HG03354 (cell line): ENCODE measurements around the gene MPG.

Experiments used
- ATAC-seq: cut with Tn5 transposase; IDR thresholded peaks from one replicate; pipeline ENCODE4 v1.9.1; 2021; ENCODE audit warnings: mild to moderate bottlenecking; ENCODE audit not compliant: unreplicated experiment, poor library complexity, severe bottlenecking

MPG gene

DNA sequence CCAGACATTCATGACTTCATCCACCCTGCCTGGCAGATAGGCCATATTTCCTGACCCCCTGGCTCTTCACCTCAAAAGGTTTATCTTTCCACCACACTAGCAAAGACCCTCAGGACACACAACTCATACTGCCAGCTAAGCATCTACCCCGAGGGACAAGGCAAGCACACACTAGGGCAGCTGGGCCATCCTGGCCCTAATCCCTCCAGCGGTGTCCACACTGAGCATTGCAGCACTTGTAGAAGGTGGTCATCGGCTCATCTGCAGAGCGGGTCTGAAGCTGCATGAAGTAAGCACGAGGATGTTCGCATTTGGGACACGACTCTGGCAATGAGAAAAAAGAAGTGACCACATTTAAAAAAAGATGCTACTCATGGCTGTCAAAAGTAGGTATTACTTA is 30.8 kb upstream of the MPG start:
- ATAC-seq: no peak

DNA sequence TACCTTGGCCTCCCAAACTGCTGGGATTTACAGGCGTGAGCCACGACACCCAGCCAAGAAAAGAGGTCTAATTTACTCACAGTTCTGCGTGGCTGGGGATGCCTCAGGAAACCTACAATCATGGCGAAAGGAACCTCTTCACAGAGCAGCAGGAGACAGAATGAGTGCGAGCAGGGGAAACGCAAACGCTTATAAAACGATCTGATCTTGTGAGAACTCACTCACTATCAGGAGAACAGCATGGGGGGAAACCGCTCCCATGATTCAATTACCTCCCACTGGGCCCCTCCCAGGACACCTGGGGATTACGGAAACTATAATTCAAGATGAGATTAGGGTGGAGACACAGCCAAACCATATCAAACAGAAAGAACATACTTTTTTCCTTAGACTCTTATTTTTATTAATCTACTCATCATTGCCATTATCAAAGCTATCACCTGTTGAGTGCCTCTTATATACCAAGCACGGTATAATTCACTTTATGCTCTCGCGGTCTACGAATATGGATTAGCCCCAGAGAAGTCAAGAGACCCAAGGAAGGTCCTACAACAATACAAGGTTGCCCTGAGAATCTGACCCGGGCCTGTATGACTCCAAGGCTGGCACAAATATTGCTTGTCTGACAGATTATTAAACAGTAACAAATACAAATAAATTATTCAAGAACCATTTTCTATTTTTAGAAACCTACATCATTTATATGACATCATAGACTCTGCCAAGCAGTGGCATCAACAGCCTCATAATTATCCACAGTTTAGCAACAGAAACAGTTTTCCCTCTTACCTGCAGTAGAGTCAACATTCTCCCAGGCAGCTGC is 27.0 kb upstream of the MPG start:
- no peak for ATAC-seq

DNA sequence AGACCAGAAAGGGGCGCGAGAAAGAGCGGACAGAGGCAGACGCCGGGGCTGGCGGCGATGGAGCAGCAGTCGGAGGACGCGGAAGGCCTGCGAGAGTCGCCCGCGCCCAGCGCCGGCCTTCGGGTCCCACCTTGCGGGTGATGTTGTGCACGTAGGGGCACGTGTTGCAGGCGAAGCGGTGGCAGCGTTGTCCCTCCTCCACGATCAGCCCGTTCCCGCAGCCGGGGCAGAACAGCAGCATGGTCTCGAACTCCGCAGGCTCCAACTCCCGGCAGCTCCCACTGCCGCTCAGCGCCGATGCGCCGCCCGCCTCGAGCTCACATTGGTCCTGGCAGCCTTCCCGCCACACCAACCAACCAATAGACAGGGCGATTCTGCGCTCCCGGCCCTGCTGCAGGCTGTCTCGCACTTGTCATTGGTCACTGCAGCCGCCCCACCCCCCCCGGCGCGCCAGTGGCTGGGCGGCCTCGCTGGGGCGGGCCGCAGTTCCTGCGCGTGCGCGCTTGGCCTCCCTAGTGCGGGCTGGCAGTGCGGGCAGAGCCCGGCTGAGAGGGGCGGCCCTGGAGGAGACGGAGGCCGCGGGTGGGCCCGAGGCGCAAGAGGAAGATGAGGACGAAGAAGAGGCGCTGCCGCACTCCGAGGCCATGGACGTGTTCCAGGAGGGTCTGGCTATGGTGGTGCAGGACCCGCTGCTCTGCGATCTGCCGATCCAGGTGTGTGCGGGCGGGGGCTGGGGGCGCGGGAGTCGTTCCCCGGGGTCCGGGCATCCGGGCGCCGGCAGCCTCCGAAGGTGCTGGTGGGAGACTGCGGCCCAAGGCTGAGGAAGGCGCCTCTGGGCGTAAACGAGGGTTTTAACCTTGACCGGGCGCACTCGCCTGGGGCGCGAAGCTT is 24.4 kb upstream of the MPG start, which contains the start of the genes POLR3K and SNRNP25:
Gene POLR3K, minus strand, starts transcription at position 263 of the 891 bp plus-strand sequence. Its CDS starts 22 bp downstream, at position 241.
Gene SNRNP25, plus strand, starts transcription at position 483 of the 891 bp plus-strand sequence. Its CDS starts 189 bp downstream, at position 672.
- ATAC-seq: peak; percentile 95

DNA sequence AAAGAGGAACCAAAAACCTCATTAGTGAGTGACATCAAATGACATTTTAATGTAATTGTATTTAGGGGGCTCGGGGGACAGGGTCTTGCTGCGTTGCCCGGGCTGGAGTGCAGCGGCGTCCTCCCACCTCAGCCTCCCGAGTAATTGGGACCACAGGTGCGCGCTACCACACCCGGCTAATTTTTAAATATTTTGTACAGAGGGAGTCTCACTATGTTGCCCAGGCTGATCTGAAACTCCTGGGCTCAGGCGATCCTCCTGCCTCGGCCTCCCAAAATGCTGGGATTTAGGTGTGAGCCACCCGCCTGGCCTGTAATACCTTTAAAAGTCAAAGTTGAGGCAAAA is 23.8 kb upstream of the MPG start:
- no peak for ATAC-seq

DNA sequence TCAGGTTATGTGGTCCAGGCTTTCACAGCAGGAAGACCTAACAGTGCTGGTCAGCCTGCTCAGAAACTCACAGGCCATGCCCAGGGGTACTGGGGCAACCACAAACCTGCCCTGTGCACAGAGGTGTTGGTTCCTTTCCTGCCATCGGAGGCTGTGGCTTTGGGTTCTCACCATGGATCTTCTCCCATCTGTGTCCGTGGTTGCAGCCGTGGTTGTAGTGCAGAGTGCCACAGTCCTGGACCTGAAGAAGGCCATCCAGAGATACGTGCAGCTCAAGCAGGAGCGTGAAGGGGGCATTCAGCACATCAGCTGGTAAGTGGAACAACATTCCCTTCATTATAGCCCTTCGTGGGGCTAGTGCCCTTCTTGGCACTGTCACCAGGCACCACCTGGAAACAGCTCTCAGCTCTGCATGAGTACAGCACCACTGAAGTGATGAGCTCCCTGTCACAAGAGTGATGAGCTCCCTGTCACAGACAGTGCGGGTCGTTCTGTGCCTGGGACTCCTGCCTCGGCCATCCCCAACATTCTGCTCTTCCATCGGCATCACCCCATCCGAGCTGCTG is 22.4 kb upstream of the MPG start:
- ATAC-seq: no peak

DNA sequence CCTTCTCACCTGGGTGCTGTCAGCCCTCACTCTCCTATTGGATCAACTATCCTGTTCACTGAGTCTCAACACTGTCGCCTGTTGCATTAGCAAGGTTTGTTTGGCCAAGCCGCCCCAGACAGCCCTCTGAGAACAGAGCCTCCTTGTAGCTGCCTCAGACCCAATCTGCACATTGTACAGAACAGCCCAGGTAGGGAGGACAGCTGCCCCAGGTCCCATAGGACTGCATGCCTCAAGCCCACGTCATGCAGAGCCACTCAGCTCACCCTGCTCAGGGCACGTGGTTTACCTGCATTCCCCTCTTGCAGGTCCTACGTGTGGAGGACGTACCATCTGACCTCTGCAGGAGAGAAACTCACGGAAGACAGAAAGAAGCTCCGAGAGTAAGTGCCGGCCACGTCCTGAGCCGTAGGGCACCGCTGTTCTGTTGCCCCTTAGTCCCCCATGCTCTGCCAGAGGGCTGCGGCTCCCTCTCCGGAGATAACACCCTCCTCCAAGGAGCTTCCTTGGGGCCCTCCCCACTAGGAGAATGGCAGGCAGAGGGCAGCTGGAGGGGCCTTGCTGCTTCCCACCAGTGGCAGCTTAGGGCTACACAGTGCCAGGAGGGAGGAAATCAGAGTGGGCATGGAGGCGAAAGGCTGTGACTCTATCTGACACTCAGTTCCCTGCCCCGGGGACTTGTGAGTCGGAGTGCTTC is 21.6 kb upstream of the MPG start:
- no peak for ATAC-seq

DNA sequence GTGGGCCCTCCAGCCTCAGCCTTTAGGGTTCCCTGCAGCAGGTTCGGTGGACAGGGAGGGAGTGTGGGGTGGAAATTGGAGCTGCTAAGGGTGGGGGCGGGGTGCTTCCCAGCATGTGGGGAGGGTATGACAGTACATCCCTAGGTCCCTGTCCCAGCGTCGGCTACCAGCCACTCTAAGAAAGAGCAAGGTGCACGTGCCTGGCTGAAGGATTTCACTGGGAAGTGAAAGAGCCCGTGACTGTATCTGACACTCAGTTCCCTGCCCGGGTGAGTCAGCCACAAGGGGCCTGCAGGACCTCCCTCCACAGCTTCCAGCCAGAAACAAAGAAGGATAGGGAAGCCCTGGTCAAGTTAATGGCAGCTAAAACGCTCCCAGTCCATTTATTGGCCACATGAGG is 20.3 kb upstream of the MPG start:
- no peak for ATAC-seq

DNA sequence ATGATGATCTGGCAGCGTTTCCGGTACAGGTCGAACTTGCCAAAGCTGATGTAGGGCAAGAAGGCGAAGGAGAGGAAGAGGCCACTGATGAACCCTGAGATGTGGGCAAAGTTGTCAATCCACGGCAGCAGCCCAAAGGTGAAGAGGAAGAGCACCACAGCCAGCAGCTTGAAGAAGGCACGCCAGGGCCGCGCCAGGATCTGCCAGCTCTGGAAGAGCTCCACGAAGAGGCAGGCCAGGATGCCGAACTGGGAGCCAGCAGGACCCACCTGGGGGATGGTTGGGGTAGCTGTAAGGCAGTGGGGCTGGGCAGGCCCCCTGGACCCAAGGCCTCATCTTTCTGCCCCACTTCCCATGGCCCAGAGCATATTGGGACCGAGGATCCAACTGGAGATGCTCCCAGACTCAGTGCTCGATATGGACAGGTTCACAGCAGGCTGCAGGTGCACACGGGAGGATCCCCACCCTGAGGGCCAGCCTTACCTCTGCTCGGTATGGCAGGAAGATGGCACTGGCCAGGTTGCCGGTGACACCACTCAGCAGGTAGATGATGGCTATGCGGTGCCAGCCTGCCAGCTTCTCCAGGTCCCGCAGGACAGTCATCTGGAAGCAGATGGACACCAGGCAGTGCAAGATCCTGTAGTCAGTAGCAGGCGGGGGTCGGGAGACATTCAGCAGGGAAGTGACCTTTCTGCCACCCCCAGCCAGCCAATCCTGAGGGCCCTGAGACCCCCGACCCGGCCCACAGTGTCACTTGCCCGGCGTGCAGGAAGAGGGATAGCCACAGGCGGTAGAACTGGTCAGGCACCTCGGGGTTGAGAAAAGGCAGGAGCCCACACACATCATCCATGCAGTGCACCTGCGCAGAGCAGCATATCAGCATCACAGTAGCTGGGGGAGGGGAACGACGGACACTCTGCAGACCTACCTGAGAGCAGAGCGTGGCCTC is 19.3 kb upstream of the MPG start:
- no peak for ATAC-seq

DNA sequence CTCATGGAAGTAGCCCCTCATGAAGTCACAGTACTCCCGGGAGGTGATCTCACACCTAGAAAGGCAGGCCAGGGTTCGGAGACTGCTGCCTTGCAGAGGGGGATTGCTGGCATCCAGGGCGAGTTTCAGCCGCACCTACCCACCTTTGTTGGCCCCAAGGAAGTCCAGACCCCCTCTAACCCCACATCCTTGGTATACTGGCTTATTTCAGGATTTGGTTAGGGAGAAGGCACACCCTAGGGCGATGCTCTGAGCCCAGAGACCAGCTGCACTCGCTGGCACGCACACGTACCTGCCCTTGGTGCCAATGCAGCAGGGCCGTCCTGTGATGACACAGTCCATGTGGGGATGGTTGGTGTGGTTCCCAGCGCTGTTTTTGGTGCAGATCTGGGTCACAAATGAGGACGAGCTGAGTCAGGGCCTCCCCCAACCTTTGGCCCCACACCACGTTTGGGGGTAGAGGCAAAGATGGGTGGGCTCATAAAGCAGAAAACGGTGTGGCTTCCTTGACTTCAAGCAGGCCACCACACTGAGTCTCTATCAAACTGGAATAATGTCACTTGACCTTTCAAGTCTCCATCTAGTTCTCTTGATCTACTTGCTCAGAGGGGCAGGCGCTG is 18.5 kb upstream of the MPG start:
- ATAC-seq: no peak

DNA sequence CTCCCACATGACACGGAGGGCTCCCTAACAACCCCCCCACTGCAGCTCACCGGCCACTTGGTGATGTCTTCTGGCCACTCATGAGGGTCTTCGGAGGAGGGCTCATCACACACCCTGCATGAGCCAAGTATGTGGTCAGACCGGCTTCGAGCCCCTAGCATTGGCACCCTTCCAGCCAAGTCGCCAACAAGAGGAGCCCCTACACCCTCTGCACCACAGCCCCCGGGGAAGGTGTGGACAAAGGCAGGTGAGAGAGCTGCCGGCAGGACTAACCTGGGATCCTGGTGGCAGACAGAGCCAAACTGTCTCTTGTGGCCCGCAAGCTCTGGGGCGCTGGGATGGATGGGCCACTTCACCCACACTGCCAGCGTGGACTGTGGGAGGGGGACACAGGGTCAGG is 17.9 kb upstream of the MPG start:
- ATAC-seq: no peak

DNA sequence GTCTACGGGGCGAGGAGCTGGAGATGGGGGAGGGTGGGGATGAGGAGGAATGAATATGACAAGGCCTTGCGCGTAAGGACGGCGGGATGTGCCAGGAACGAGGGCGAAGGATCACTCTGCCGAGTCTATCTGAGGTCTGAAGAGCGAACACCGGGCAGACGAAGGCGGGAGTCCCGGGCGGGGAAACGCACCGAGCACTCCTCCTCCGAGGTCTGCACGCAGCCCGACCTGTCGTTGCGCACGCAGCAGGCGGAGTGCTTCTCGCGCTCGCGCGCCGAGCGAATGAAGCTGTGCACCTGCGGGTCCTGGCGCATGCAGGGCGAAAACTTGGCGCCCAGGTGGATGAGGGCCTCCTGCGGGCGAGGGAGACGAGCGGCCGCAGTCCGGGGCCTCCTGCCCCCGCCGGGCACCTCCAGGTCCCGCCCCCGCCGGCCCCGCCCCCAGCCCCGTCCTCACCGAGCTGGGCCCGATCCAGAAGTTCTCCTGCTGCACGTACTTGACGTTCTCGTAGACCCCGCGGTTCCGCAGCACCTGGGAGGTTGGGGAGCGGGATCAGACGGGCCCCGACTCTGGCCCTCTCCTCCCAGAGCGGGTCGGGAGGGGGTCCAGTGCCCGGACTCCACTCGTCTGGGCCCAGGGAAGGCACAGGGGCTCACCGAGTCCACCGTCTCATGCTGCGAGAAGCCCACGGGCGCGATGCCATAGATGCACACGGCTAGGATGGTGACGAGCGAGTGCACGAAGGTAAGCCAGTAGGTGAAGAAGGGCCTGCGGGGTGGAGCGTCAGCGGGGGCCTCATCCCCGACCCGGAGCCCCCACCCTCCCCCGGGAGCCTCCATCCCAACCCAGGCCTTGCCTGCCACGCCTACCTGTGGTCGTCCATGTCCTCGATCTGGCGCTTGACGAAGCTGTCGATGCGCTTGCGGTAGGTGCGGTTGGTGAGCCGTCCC is 16.8 kb upstream of the MPG start:
- ATAC-seq: no peak

DNA sequence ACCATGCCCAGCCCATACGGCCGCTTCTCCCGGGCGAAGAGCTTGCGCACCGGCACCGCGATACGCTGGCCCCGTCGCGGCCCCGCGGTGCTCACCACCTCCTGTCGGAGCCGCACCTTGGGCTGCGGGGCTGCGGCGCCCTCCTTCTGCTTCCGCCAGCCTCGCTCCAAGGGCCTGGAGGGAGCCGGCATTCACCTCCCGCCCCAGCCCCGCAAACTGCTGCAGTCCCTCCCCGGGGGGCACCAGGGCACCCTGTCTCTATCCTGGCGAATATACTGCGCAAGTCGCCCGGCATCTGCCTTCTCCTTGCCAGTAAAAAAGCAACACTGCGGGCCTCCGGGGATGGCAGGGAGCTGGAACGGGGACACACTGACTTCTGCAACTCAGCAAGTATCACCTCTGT is 16.1 kb upstream of the MPG start:
- ATAC-seq: no peak

DNA sequence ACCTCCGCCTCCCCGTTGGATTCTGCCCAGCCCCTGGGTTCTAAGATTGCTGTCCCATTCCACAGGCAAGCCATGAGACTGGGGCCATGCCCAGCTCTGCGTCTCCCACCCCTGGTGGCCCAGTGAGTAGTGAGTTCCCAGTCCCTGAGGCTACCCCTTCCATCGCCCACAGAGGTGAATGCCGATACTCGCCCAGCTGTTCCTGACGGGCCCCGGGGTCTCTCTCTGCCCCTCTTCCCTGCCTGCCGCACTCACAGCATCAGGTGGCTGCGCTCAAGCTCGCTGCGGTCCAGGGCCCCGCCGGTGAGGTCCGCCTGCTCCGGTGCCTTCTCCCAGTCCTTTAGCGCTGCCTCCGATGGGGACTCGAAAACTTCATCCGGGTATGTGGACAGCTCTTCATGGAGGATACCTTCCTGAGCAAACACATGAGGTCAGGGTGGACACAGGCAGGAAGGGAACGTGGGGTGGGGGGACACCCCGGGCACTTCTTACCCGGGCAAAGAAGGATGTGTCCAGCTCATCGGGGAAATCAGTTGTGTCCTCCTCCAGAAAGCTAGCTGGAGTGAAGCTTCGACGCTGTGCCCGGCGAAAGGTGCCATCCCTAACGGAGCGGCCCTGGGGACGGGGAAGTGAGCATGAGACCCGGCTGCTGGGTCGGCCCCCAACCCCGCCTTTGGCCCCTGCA is 15.6 kb upstream of the MPG start:
- ATAC-seq: no peak

DNA sequence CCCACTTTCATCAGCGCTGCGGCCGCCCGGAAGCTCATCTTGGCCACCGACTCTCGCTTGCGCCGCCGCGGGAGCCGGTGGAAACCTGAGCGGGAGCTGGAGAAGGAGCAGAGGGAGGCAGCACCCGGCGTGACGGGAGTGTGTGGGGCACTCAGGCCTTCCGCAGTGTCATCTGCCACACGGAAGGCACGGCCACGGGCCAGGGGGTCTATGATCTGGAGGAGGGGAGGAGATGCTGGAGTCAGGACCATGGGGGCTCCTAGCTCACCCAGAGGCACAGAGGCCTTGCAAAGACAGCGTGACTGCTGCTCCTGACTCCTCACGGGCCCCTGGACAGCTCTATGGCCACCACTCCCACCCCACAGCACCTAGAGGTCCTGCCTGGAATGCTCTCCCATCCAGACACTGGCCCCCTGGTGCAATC is 15.0 kb upstream of the MPG start:
- no peak for ATAC-seq

DNA sequence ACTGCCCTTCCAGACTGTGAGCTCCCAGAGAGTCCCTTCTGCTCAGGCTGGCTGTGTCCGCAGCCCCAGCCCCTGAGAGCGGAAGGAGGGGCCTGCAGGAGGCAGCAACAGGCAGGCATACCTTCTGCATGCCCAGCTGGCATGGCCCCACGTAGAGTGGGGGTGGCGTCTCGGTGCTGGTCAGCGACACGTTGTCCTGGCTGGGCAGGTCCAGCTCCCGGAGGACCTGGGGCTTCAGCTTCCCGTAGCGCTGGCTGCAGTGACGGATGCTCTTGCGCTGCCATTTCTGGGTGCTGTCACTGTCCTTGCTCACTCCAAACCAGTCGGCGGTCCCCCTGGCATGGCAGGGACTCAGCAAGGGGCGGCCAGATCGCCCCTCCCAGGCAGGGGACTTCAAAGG is 14.6 kb upstream of the MPG start:
- no peak for ATAC-seq

DNA sequence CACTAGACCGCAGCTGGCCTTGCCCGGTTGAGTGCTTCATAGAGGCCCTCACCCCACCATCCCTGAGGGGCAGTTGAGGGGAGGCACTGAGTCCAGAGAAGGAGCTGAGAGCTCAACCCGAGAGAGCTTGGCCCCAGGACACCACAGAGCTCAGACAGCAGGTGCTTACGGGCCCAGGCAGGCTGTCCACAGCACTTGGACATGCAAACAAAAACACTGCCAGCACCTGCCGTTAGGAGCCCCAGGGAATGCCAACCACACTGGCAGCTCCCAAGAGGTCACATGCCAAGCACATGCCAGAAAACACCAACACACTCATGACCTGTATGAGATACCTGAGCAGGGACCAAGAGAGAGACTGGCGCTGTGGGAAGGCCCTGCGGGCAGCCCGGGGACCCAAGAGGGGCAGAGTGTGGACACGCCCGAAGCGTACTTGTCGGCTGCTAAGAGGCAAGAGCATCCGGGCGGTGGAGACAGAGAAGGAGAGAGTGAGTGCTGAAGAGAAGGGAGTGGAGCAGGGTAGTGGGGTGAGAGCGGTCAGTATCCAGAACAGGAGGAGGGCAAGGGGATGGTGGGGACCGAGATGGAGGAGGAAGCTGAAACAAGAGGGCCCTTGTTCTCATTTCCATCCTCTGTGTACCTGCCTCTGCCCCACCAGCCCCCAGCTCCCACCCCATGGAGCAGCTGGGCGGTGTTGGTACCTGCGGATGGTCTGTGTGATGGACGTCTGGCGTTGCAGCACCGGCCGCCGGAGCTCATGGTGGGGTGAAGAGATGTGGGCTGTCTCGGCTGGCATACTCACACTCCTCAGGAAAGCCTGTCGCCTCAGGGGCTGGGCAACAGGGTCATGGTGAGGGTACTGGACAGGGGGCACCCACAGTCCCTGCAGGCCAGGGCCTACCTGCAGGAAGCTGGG is 13.8 kb upstream of the MPG start:
- ATAC-seq: no peak
